HCT116 (cell line): Measurements from ENCODE around the gene ZHX3. TPM values are rescaled to one million over a fixed set of nuclear protein-coding genes. Genes with fewer than 3 reads are reported as not detected.

ENCODE experiments used
- ATAC-seq: fragments of 200-7000 bp; cut with Tn5 transposase; 2 replicates; pipeline ENCODE4 v1.9.1; 2020; ENCODE audit warnings: mild to moderate bottlenecking, moderate library complexity
- BruUV-seq: library from RNA; stranded (reverse); fragments of 400-500 nt; replicated peaks from 2 replicates; lab custom pipeline; 2021; lab: Mats Ljungman, UMichigan
- CTCF ChIA-PET: fragments of 300-600 bp; sonication (Branson Sonifier 250); formaldehyde crosslinking; loops from one replicate; lab custom pipeline; 2021; ENCODE audit warnings: antibody characterized with exemption; lab: Charles Lee
- POLR2A ChIA-PET: fragments of 300-600, 350-600 bp; sonication (Branson Sonifier 250); formaldehyde crosslinking; loops from one replicate; lab custom pipeline; 2021; ENCODE audit warnings: antibody characterized with exemption; lab: Charles Lee
- RAD21 ChIA-PET, 2 experiments: fragments of 300-600 bp; sonication (Branson Sonifier 250); formaldehyde crosslinking; loops; one replicate each; lab custom pipeline; 2023; ENCODE audit warnings: low total read pairs in 2 of 2; ENCODE audit not compliant: uncharacterized antibody in 2 of 2, unreplicated experiment in 2 of 2, low non-redundant PET in 1 of 2; lab: Charles Lee
- DNase-seq: peaks from one replicate; pipeline ENCODE4 v3.0.0-alpha.2; 2010; ENCODE audit warnings: low read depth, low spot score
- H2AFZ ChIP-seq: fragments of 200-600 bp; shearing (Covaris generic), sonication (generic); 2 replicates; pipeline ENCODE4 v1.6.1; 2017; ENCODE audit warnings: low read depth, mixed run types, mixed read lengths, antibody characterized with exemption, low read length; ENCODE audit not compliant: poor library complexity, severe bottlenecking
- H3K27ac ChIP-seq: 2 replicates; pipeline ENCODE4 v1.5.1; 2012; ENCODE audit warnings: low read depth, low read length
- H3K27me3 ChIP-seq: fragments of 200-600 bp; sonication (generic); 2 replicates; pipeline ENCODE4 v1.6.1; 2016; ENCODE audit warnings: mixed run types, low read length, mixed read lengths; ENCODE audit not compliant: insufficient read depth
- H3K36me3 ChIP-seq, 2 experiments: fragments of 200-500 bp in 1 of 2; fragments of 200-600 bp in 1 of 2; sonication (Bioruptor generic) in 1 of 2; sonication (generic) in 1 of 2; 2 replicates each; pipeline versions ENCODE4 v1.5.1 to v1.6.1; 2014 to 2016; ENCODE audit warnings: low read length in 2 of 2, inconsistent platforms in 1 of 2, mixed read lengths in 1 of 2, mixed run types in 1 of 2; ENCODE audit not compliant: insufficient read depth in 2 of 2, control insufficient read depth in 1 of 2
- H3K4me1 ChIP-seq, 2 experiments: fragments of 200-600 bp in 1 of 2; sonication (generic) in 1 of 2; 2 replicates each; pipeline versions ENCODE4 v1.5.1 to v1.6.1; 2012 to 2017; ENCODE audit warnings: low read length in 2 of 2, inconsistent platforms in 1 of 2, mild to moderate bottlenecking in 1 of 2, mixed read lengths in 1 of 2, mixed run types in 1 of 2, moderate library complexity in 1 of 2; ENCODE audit not compliant: insufficient read depth in 2 of 2, control insufficient read depth in 1 of 2
- H3K4me2 ChIP-seq: fragments of 200-600 bp; sonication (generic); 2 replicates; pipeline ENCODE4 v1.6.1; 2017; ENCODE audit warnings: mixed run types, low read length, mixed read lengths
- H3K4me3 ChIP-seq, 2 experiments: fragments of 200-600 bp in 1 of 2; sonication (generic) in 1 of 2; replicated peaks in 1 of 2; 2 replicates each; pipeline ENCODE4 v1.5.1; 2011 to 2016; ENCODE audit warnings: low read length in 2 of 2, control low read depth in 1 of 2, low read depth in 1 of 2, mild to moderate bottlenecking in 1 of 2, mixed read lengths in 1 of 2, mixed run types in 1 of 2
- H3K79me2 ChIP-seq: fragments of 200-600 bp; sonication (generic); 2 replicates; pipeline ENCODE4 v1.6.1; 2017; ENCODE audit warnings: mild to moderate bottlenecking, mixed run types, low read length, moderate library complexity, mixed read lengths; ENCODE audit not compliant: insufficient read depth
- H3K9ac ChIP-seq: fragments of 200-600 bp; sonication (generic); 2 replicates; pipeline ENCODE4 v1.6.1; 2016; ENCODE audit warnings: low read length, mixed read lengths
- H3K9me2 ChIP-seq: fragments of 200-600 bp; sonication (generic), shearing (Covaris generic); 2 replicates; pipeline ENCODE4 v1.6.1; 2017; ENCODE audit warnings: mixed run types, mild to moderate bottlenecking, moderate library complexity; ENCODE audit not compliant: insufficient read depth
- H3K9me3 ChIP-seq, 2 experiments: fragments of 200-500 bp in 1 of 2; fragments of 200-600 bp in 1 of 2; sonication (Bioruptor generic) in 1 of 2; sonication (generic) in 1 of 2; 2 replicates each; pipeline ENCODE4 v1.6.1; 2014 to 2017; ENCODE audit warnings: low read length in 2 of 2, mixed read lengths in 2 of 2, inconsistent platforms in 1 of 2, low read depth in 1 of 2, mild to moderate bottlenecking in 1 of 2, mixed run types in 1 of 2, moderate library complexity in 1 of 2; ENCODE audit not compliant: control insufficient read depth in 1 of 2, insufficient read depth in 1 of 2
- H4K20me1 ChIP-seq: fragments of 200-600 bp; sonication (generic), shearing (Covaris generic); 2 replicates; pipeline ENCODE4 v1.6.1; 2017; ENCODE audit warnings: mixed run types, mild to moderate bottlenecking, moderate library complexity; ENCODE audit not compliant: insufficient read depth
- CEBPB ChIP-seq: IDR thresholded peaks from 2 replicates; pipeline ENCODE4 v1.6.1; 2012; ENCODE audit warnings: low read depth
- EGR1 ChIP-seq: IDR thresholded peaks from 2 replicates; pipeline ENCODE4 v1.6.1; 2012; ENCODE audit warnings: low read depth
- ELF1 ChIP-seq: IDR thresholded peaks from 2 replicates; pipeline ENCODE4 v1.6.1; 2012; ENCODE audit warnings: low read depth, borderline replicate concordance
- FOSL1 ChIP-seq: IDR thresholded peaks from 2 replicates; pipeline ENCODE4 v1.6.1; 2012; ENCODE audit warnings: low read depth
- JUND ChIP-seq: IDR thresholded peaks from 2 replicates; pipeline ENCODE4 v1.6.1; 2012
- REST ChIP-seq: IDR thresholded peaks from 2 replicates; pipeline ENCODE4 v1.6.1; 2012; ENCODE audit warnings: low read depth
- SP1 ChIP-seq: IDR thresholded peaks from 2 replicates; pipeline ENCODE4 v1.6.1; 2012; ENCODE audit warnings: low read depth
- SRF ChIP-seq: IDR thresholded peaks from 2 replicates; pipeline ENCODE4 v1.6.1; 2012; ENCODE audit warnings: low read depth
- TCF7L2 ChIP-seq: IDR thresholded peaks from 2 replicates; pipeline ENCODE4 v1.7.0; 2011; ENCODE audit warnings: borderline replicate concordance, inconsistent platforms; ENCODE audit not compliant: insufficient read depth, insufficient read length; ENCODE audit errors: extremely low read depth
- YY1 ChIP-seq: IDR thresholded peaks from 2 replicates; pipeline ENCODE4 v1.6.1; 2011; ENCODE audit warnings: low read length, low read depth, moderate library complexity, mild to moderate bottlenecking; ENCODE audit not compliant: insufficient replicate concordance; ENCODE audit errors: extremely low read depth
- intact Hi-C: fragments of 100-400 bp; cut with micrococcal nuclease; formaldehyde crosslinking; loops from 2 replicates; pipeline ENCODE4 v1.10.0; 2022
- total RNA-seq: library from RNA; stranded (reverse); gene quantifications from one replicate; pipeline ENCODE4 v1.2.1, GENCODE V29; 2021; ENCODE audit not compliant: unreplicated experiment
- TF ChIP-seq, protein P1 (sequence below): IDR thresholded peaks from 2 replicates; pipeline ENCODE4 v1.6.1; 2012

ZHX3 gene
- total RNA-seq, 1 experiment from 2014 or later, result 13.3 TPM

DNA sequence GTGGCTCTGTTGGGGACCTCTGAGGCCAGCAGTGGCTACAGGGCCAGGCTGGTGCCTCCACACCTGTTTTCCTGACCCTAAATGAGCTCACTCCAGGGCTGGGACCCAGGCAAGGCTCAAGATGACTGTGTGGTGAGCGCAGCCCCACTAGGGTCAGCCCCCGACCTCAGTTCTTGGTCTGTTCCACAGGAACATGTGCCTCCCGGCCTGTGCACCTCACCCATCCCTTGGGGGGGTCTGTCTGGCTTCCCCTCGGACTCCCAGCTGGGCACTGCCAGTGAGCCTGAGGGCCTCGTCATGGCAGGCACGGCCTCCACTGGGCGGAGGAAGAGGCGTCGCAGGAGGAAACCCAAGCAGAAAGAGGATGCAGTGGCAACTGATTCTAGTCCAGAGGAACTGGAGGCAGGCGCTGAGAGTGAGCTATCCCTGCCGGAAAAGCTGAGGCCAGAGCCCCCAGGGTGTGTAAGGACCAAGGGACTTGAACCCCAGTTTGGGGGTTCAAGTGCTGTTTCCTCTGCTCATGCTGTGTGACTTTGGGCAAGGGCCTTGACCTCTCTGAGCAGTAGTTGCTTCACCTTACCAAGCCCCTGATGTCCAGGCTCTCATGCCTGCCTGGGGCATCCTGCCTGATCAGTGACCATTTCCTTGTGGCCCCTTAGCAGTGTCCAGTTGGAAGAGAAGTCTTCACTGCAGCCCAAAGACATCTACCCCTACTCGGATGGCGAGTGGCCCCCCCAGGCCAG is 31.1 kb upstream of the ZHX3 start:
- ATAC-seq (no peak), DNase-seq (no peak)
- Histone ChIP-seq H4K20me1 (no peaks in the 10 kb centered on the region), H3K27me3 (no peaks in the 10 kb centered on the region), H3K9me2 (no peaks in the 10 kb centered on the region), H2AFZ (no peak overlapping the region), H3K4me1 (no peaks in the 10 kb centered on the region), H3K4me3 (no peak overlapping the region), H3K36me3 (peaks cover 0 to 2% of the 10 kb centered on the region in 2 experiments; a peak in 1 of 4 replicates), H3K27ac (no peak overlapping the region), H3K4me2 (no peak overlapping the region), H3K9me3 (no peaks in the 10 kb centered on the region), H3K79me2 (no peaks in the 10 kb centered on the region), H3K9ac (no peak overlapping the region)
- BruUV-seq, result no TSS peak
- intact Hi-C loops, result no loop called here
- TF ChIP-seq SRF (no peak), YY1 (no peak), ELF1 (no peak), CEBPB (no peak), REST (no peak), TCF7L2 (no peak), FOSL1 (no peak), SP1 (no peak), EGR1 (no peak), JUND (no peak)
- TF ChIP-seq, protein P1, sequence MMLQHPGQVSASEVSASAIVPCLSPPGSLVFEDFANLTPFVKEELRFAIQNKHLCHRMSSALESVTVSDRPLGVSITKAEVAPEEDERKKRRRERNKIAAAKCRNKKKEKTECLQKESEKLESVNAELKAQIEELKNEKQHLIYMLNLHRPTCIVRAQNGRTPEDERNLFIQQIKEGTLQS, result no peak
- ChIA-PET RAD21 (no interaction called here), CTCF (no interaction called here), POLR2A (no interaction called here)
